ENCODE results near the gene CSTF2T. TPM values are rescaled to one million over a fixed set of nuclear protein-coding genes. Genes with fewer than 3 reads are reported as not detected.

CSTF2T gene
- total and polyA plus RNA-seq, 7 donors = 5.4 to 21.2 (median 16.6) TPM

DNA sequence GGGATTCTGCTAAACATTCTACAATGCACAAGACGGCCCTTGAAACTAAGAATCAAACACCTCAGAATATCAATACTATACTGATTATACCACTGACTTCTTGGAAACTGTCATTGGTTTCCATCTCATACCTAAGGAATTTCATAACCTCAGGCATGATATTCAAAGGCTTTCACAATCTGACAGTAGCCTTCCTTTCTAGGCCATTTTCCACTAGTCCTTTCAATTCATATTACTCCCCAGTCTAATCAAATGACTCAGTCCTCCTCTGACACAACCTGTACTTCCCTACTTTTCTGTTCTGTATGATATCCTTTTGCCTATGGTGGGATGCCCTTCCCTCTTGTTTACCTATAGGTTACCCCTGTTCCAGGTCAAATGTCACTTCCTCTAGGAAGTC, 48.3 kb downstream of the CSTF2T start:
- TF ChIP-seq, protein P1, sequence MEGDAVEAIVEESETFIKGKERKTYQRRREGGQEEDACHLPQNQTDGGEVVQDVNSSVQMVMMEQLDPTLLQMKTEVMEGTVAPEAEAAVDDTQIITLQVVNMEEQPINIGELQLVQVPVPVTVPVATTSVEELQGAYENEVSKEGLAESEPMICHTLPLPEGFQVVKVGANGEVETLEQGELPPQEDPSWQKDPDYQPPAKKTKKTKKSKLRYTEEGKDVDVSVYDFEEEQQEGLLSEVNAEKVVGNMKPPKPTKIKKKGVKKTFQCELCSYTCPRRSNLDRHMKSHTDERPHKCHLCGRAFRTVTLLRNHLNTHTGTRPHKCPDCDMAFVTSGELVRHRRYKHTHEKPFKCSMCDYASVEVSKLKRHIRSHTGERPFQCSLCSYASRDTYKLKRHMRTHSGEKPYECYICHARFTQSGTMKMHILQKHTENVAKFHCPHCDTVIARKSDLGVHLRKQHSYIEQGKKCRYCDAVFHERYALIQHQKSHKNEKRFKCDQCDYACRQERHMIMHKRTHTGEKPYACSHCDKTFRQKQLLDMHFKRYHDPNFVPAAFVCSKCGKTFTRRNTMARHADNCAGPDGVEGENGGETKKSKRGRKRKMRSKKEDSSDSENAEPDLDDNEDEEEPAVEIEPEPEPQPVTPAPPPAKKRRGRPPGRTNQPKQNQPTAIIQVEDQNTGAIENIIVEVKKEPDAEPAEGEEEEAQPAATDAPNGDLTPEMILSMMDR (IDR thresholded peaks at IDR 0.05) = no peak
- TF ChIP-seq POLR2AphosphoS5 (IDR thresholded peaks at IDR 0.05) (no peak), EP300 (IDR thresholded peaks at IDR 0.05) (no peak)
- no peak for DNase-seq
- H3K9me3 ChIP-seq = no peaks in the 10 kb centered on the region
- H3K4me3 ChIP-seq = no peak overlapping the region
- peaks cover 0 to 17% (median 11%) of the 10 kb centered on the region in 4 donors for H3K4me1 ChIP-seq
- H3K27me3 ChIP-seq = no peaks in the 10 kb centered on the region
- H3K36me3 ChIP-seq = no peaks in the 10 kb centered on the region
- intact Hi-C loops (cut with DNase I) = no loop called here
- 92% methylated on average over 1 of the region's 1 CpG for WGBS, 2 donors
- H3K27ac ChIP-seq = no peak overlapping the region

DNA sequence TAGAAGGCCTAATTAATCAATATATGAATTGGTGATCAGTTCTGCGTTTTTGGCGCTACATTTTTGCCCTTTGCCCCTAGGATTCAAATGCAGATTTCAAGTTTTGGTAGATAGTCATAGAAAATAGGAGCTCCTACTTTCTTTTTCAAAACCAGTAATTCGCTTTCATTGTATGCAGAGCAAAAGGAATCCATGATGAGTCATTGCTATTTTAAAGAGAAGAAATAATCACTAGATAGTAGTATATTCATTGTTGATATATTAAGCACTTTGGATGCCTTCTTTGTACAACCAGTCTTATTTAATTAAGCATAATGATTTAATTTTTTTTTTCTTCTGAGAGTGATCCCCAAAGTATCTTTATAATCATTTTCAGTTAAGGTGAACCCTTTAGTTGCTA, 50.3 kb downstream of the CSTF2T start:
- Histone ChIP-seq H3K4me3 (no peak overlapping the region), H3K9me3 (no peaks in the 10 kb centered on the region), H3K27me3 (no peaks in the 10 kb centered on the region), H3K36me3 (no peaks in the 10 kb centered on the region), H3K27ac (no peak overlapping the region), H3K4me1 (peaks cover 0 to 11% (median 4%) of the 10 kb centered on the region in 4 donors)
- TF ChIP-seq POLR2AphosphoS5 (IDR thresholded peaks at IDR 0.05) = no peak
- TF ChIP-seq, protein P1 (IDR thresholded peaks at IDR 0.05) = no peak
- intact Hi-C loops (cut with DNase I) = no loop called here
- 96 to 97% methylated on average over 3 of the region's 3 CpGs for WGBS, 2 donors
- no peak for DNase-seq

Data from sigmoid colon (tissue), 7 donors.